Liver (tissue), 9 donors: ENCODE measurements around the gene MARCHF9. TPM values are rescaled to one million over a fixed set of nuclear protein-coding genes. Genes with fewer than 3 reads are reported as not detected.

Experiments
- DNase-seq: peaks from one replicate; pipeline ENCODE4 v3.0.0-alpha.2; 2017; ENCODE audit warnings: low spot score
- H3K27ac ChIP-seq, 2 donors: one replicate each; pipeline ENCODE4 v1.7.0; 2013; ENCODE audit warnings: inconsistent platforms in 2 of 2, low read length in 2 of 2, control low read depth in 1 of 2, low read depth in 1 of 2, mild to moderate bottlenecking in 1 of 2
- H3K27me3 ChIP-seq, 4 donors: one replicate each; pipeline versions ENCODE4 v1.6.1 to v1.7.0; 2013; ENCODE audit warnings: low read length in 3 of 4, inconsistent platforms in 1 of 4, mild to moderate bottlenecking in 1 of 4, moderate library complexity in 1 of 4; ENCODE audit not compliant: control insufficient read depth in 4 of 4, insufficient read depth in 4 of 4
- H3K36me3 ChIP-seq, 4 donors: one replicate each; pipeline versions ENCODE4 v1.6.1 to v1.7.0; 2013; ENCODE audit warnings: low read length in 3 of 4, mild to moderate bottlenecking in 3 of 4, low read depth in 1 of 4, moderate library complexity in 1 of 4; ENCODE audit not compliant: control insufficient read depth in 4 of 4, insufficient read depth in 3 of 4
- H3K4me1 ChIP-seq, 4 donors: one replicate each; pipeline versions ENCODE4 v1.6.1 to v1.7.0; 2013; ENCODE audit warnings: low read length in 3 of 4, mild to moderate bottlenecking in 3 of 4, moderate library complexity in 1 of 4; ENCODE audit not compliant: control insufficient read depth in 4 of 4, insufficient read depth in 4 of 4
- H3K4me3 ChIP-seq, 3 donors: one replicate each; pipeline versions ENCODE4 v1.6.1 to v1.7.0; 2013; ENCODE audit warnings: low read length in 3 of 3, control low read depth in 1 of 3, low read depth in 1 of 3, mild to moderate bottlenecking in 1 of 3
- H3K9ac ChIP-seq, 2 donors: one replicate each; pipeline ENCODE4 v1.7.0; 2013; ENCODE audit warnings: low read length in 2 of 2, mild to moderate bottlenecking in 2 of 2, moderate library complexity in 2 of 2, control low read depth in 1 of 2, low read depth in 1 of 2
- H3K9me3 ChIP-seq, 4 donors: one replicate each; pipeline versions ENCODE4 v1.6.1 to v1.7.0; 2013; ENCODE audit warnings: low read length in 3 of 4; ENCODE audit not compliant: control insufficient read depth in 4 of 4
- CTCF ChIP-seq: fragments of 150-350 bp; IDR thresholded peaks from 2 replicates; pipeline ENCODE4 v1.5.1; 2017; ENCODE audit warnings: improper control_type of control experiment, low read depth, low read length; ENCODE audit not compliant: missing input control
- FOXA2 ChIP-seq: IDR thresholded peaks from 2 replicates; pipeline ENCODE4 v1.6.1; 2016; ENCODE audit warnings: antibody characterized with exemption
- GABPA ChIP-seq, 2 donors: IDR thresholded peaks in 1 of 2; conservative IDR thresholded peaks in 1 of 2; 2 replicates each; pipeline ENCODE4 v1.6.1; 2016; ENCODE audit warnings: antibody characterized with exemption in 2 of 2, mild to moderate bottlenecking in 1 of 2, moderate library complexity in 1 of 2
- HNF4A ChIP-seq, 2 donors: conservative IDR thresholded peaks; 2 replicates each; pipeline ENCODE4 v1.6.1; 2016; ENCODE audit warnings: antibody characterized with exemption in 2 of 2, mild to moderate bottlenecking in 2 of 2
- HNF4G ChIP-seq: IDR thresholded peaks from 2 replicates; pipeline ENCODE4 v1.6.1; 2016; ENCODE audit warnings: antibody characterized with exemption
- JUND ChIP-seq, 2 donors: IDR thresholded peaks; 2 replicates each; pipeline ENCODE4 v1.6.1; 2016; ENCODE audit warnings: antibody characterized with exemption in 2 of 2
- NR2F2 ChIP-seq: IDR thresholded peaks from 2 replicates; pipeline ENCODE4 v1.6.1; 2016; ENCODE audit warnings: antibody characterized with exemption
- RAD21 ChIP-seq, 2 donors: IDR thresholded peaks; 2 replicates each; pipeline ENCODE4 v1.6.1; 2016; ENCODE audit warnings: antibody characterized with exemption in 2 of 2, mild to moderate bottlenecking in 2 of 2
- REST ChIP-seq: IDR thresholded peaks from 2 replicates; pipeline ENCODE4 v1.6.1; 2016; ENCODE audit warnings: antibody characterized with exemption, mild to moderate bottlenecking
- RXRA ChIP-seq, 2 donors: IDR thresholded peaks; 2 replicates each; pipeline ENCODE4 v1.6.1; 2017 to 2018; ENCODE audit warnings: antibody characterized with exemption in 2 of 2, mild to moderate bottlenecking in 1 of 2
- SP1 ChIP-seq: IDR thresholded peaks from 2 replicates; pipeline ENCODE4 v1.6.1; 2018; ENCODE audit warnings: antibody characterized with exemption, mild to moderate bottlenecking
- TAF1 ChIP-seq: conservative IDR thresholded peaks from 2 replicates; pipeline ENCODE4 v1.6.1; 2016; ENCODE audit warnings: antibody characterized with exemption, mild to moderate bottlenecking
- YY1 ChIP-seq: IDR thresholded peaks from 2 replicates; pipeline ENCODE4 v1.6.1; 2016; ENCODE audit warnings: antibody characterized with exemption, mild to moderate bottlenecking
- ZBTB33 ChIP-seq: IDR thresholded peaks from 2 replicates; pipeline ENCODE4 v1.6.1; 2016; ENCODE audit warnings: antibody characterized with exemption
- WGBS: extraction: QIAGEN DNeasy Blood & Tissue Kit; methylation state at CpG from one replicate; pipeline ENCODE4 v1.1.7; 2013; 5-methylcytosine and 5-hydroxymethylcytosine counted together
- polyA plus RNA-seq, 2 donors: library from polyadenylated mRNA; stranded (reverse) in 1 of 2; unstranded in 1 of 2; fragments of 200-250 nt in 1 of 2; fragments of >200 nt in 1 of 2; fragmentation: Nextera tagmentation in 1 of 2; extraction: Ambion mirVana in 1 of 2; gene quantifications; one replicate each; pipeline versions ENCODE4 v1.2.1 to v1.2.3, GENCODE V29; 2013 to 2015
- total RNA-seq, 2 donors: library from RNA; depleted of rRNA; stranded (reverse); fragments of >200 nt; gene quantifications; one replicate each; pipeline ENCODE4 v1.2.3, GENCODE V29; 2014
- TF ChIP-seq, protein P1 (sequence below): IDR thresholded peaks from 2 replicates; pipeline ENCODE4 v1.6.1; 2016; ENCODE audit warnings: antibody characterized with exemption
- TF ChIP-seq, protein P2 (sequence below): IDR thresholded peaks from 2 replicates; pipeline ENCODE4 v1.6.1; 2016; ENCODE audit warnings: antibody characterized with exemption
- donor health status: healthy.
- donor health status: healthy.
- donor health status: healthy.
- donor health status: healthy.
- donor health status: healthy.

The MARCHF9 gene
- total and polyA plus RNA-seq, 4 donors: 1.1 to 3.0 (median 2.2) TPM

DNA sequence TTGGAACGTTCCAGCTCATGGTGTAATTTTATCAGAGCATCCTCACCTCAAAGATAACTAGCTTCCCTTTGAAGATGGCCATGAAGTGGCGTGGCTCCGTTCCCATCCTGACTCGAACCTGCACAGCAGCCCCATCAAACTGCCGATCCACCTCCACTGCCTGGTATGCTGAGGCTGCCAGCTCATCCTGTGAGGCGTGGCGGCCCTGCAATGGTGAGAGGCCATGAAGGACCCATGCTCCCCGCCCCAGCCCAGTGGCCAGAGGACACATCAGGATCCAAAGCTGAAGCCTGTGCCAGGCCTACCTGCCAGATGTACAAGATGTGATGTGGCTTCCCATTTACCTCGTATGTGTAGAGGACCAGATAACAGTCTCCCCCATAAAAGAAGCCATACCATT is 52.4 kb downstream of the MARCHF9 start:
- no peak overlapping the region for H3K27ac ChIP-seq
- TF ChIP-seq FOXA2 (no peak), CTCF (no peak)
- TF ChIP-seq, protein P1, sequence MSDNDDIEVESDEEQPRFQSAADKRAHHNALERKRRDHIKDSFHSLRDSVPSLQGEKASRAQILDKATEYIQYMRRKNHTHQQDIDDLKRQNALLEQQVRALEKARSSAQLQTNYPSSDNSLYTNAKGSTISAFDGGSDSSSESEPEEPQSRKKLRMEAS: no peak
- H3K4me3 ChIP-seq: no peak overlapping the region
- 92% methylated on average over 9 of the region's 9 CpGs for WGBS
- DNase-seq: no peak
- peaks cover 5 to 61% (median 52%) of the 10 kb centered on the region in 4 donors for H3K36me3 ChIP-seq
- H3K4me1 ChIP-seq: no peaks in the 10 kb centered on the region
- no peaks in the 10 kb centered on the region for H3K27me3 ChIP-seq
- no peaks in the 10 kb centered on the region for H3K9me3 ChIP-seq
- no peak overlapping the region for H3K9ac ChIP-seq

DNA sequence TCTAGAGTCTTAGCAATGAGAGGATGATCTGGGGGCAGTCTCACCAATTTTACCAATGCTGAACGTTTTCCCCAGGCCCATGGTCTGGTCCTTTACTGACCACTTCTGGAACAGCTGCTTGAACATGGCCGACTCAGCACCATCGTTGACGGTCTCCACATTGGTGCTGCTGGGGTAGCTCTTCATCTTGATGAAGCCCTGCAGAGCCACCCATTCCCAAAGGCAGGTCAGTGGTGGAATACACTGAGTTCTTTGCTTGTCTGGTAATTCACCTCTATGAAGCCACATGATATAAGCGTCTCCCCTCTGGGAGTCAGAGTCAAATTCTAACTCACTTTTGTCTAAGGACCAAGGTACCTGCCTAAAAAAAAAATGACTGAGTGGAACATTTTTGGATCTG is 53.4 kb downstream of the MARCHF9 start:
- no peaks in the 10 kb centered on the region for H3K4me1 ChIP-seq
- 93% methylated on average over 5 of the region's 5 CpGs for WGBS
- H3K36me3 ChIP-seq: peaks cover 5 to 59% (median 46%) of the 10 kb centered on the region in 4 donors
- no peak overlapping the region for H3K9ac ChIP-seq
- no peak overlapping the region for H3K27ac ChIP-seq
- no peak for DNase-seq
- H3K9me3 ChIP-seq: no peaks in the 10 kb centered on the region
- no peak for TF ChIP-seq ZBTB33
- TF ChIP-seq NR2F2: no peak
- no peak for TF ChIP-seq GABPA (IDR thresholded peaks at IDR 0.05 in 1 of 2, conservative IDR thresholded peaks at IDR 0.05 in 1 of 2)
- TF ChIP-seq YY1: no peak
- no peak for TF ChIP-seq RAD21 (IDR thresholded peaks at IDR 0.05)
- no peak for TF ChIP-seq SP1
- no peak for TF ChIP-seq FOXA2
- TF ChIP-seq, protein P1: no peak
- no peak for TF ChIP-seq RXRA (IDR thresholded peaks at IDR 0.05)
- TF ChIP-seq CTCF: no peak
- no peak for TF ChIP-seq JUND (IDR thresholded peaks at IDR 0.05)
- TF ChIP-seq HNF4G: no peak
- TF ChIP-seq HNF4A (conservative IDR thresholded peaks at IDR 0.05): no peak
- TF ChIP-seq, protein P2, sequence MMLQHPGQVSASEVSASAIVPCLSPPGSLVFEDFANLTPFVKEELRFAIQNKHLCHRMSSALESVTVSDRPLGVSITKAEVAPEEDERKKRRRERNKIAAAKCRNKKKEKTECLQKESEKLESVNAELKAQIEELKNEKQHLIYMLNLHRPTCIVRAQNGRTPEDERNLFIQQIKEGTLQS: no peak
- TF ChIP-seq REST: no peak
- TF ChIP-seq TAF1: no peak
- no peaks in the 10 kb centered on the region for H3K27me3 ChIP-seq
- H3K4me3 ChIP-seq: no peak overlapping the region
